Stimulated activated CD8-positive, alpha-beta memory T cell treated with anti-CD3 and anti-CD28 coated beads, Interleukin-2, amount 100 ng/mL, for 1 hour (primary cell): ENCODE data around the gene SLC44A5.

Experiments
- DNase-seq, 2 donors: peaks; one replicate each; pipeline ENCODE4 v3.0.0-alpha.2; 2020; ENCODE audit warnings: low read depth in 2 of 2

The SLC44A5 gene

GRCh38 chr1:75588779-75589475 is 22.0 kb downstream of the SLC44A5 start:
- no peak for DNase-seq

DNA sequence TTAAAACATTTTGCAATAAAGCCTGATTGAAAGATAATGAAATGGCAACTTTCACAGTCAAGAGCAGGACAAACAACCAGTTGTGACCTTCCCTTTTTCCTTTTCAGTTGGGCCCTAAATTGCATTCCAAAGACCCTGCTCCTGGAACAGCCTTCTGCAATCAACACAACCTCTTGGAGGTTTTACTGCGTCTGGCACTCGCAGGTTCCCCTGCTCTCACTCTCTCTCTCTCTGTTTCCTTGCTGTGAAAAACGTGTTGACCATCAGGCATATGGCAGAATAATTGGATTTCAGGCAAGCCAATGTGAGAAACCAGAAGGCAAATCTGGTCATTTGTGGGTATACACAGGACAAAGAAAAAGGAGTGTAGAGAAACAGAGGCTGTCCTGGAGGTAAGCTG is 23.2 kb downstream of the SLC44A5 start:
- DNase-seq = no peak

- no peak for DNase-seq
Observed at GRCh38 chr1:75583282-75583681, 27.6 kb downstream of the SLC44A5 start.

- no peak for DNase-seq
Observed at GRCh38 chr1:75582725-75583261, 28.1 kb downstream of the SLC44A5 start.

- no peak for DNase-seq
Observed at GRCh38 chr1:75579046-75579445, 31.9 kb downstream of the SLC44A5 start.

GRCh38 chr1:75575837-75576236 is 35.1 kb downstream of the SLC44A5 start:
- DNase-seq = no peak

- no peak for DNase-seq
Observed at GRCh38 chr1:75567191-75567590, 43.7 kb downstream of the SLC44A5 start.

DNA sequence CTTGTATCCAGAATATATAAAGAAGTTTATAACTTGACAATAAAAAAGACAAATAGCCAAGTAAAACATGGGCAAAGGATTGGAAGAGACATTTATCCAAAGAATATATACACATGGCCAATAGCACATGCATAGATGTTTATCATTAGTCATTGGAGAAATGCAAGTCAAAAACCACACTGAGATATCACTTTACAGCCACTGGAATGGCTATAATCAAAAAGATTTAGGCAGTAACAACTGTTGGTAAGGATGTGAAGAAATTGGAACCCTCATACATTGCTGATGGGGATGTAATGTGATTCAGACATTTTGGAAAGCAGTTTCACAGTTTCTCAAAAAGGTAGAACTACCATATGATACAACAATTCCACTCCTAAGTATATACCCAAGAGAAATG is 51.1 kb downstream of the SLC44A5 start:
- DNase-seq = no peak

DNA sequence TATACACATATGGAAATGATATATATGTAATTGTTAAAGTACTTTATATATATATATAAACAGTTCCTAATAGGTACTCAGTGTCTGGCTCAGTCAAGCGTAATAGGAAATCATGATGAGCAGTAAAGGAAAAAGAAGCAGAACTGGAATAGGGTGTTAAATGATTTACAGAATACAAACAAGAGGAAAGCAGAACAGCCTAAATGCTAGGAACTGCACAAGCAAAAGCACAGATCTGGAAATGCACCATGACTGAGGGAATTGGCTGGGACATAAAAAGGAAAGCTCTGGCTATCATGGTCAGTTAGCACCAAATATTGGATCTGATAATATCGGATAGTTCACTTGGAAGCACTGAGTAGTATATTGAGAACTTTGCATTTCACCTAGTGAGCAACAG is 51.8 kb downstream of the SLC44A5 start:
- DNase-seq = no peak

DNA sequence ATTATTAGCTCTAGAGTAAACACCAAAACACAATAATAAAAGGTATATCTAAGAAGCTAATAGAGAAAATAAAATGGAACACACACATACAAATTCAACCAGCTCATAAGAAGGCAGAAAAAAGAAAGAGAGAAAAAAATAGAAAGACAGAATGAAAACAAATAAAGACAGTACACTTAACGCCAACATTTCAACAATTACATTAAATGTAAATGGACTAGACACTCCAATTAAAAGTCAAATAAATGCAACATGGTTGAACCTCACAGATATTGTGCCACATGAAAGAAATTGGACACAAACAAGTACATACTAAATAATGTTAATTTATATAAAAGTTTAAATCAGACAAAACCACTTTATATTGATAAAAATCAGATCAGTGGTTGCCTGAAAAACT is 56.0 kb downstream of the SLC44A5 start:
- no peak for DNase-seq

DNA sequence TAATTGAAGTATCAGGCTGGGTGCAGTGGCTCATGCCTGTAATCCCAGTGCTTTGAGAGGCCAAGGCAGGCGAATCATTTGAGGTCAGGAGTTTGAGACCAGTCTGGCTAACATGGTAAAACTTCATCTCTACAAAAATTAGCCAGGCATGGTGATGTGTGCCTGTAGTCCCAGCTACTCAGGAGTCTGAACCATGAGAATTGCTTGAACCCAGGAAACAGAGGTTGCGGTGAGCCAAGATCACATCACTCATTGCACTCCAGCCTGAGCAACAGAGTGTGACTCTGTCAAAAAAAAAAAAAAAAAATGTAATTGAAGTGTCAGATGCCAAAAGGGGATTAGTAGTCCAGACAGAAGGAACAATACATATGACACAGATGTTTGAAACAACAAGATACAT is 56.7 kb downstream of the SLC44A5 start:
- DNase-seq = no peak

DNA sequence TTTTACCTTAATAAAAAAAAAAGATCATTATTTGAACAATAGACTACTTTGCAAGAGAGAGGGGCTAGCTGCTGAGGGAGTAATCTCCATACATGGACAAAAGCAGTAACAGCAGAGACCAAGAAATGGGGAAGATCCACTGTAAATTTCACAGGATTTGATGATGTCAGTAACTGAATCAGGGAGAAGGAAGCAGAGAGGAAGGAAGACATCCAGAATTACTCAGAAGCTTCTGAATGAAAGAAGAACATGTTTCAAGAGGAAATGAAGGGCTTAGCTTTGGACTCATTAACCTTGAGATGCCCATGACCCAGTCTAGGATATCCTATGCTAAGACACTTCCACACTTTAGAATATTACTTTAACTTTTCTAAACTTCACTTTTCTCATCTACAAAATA is 60.4 kb downstream of the SLC44A5 start:
- no peak for DNase-seq

- DNase-seq = no peak
Observed at GRCh38 chr1:75548721-75549480, 62.0 kb downstream of the SLC44A5 start.

DNA sequence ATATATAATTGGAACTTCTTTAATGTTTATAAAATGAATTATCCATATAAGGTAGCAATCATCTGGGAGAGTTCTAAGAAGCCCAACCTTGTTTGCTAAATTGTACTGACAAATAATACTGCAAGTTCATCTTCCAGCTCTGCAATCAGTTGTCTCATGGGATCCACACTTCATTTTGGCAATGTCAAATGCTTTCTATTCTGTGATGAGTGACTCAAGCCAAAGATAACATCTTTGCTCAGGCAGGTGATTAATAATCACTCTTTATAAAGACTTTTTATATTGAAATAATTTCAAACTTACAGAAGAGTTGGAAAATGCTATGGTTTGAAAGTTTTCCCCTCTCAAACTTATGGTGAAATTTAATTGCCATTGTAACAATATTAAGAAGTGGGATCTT is 67.2 kb downstream of the SLC44A5 start:
- no peak for DNase-seq

- no peak for DNase-seq
Observed at GRCh38 chr1:75542818-75543570, 67.9 kb downstream of the SLC44A5 start.

DNA sequence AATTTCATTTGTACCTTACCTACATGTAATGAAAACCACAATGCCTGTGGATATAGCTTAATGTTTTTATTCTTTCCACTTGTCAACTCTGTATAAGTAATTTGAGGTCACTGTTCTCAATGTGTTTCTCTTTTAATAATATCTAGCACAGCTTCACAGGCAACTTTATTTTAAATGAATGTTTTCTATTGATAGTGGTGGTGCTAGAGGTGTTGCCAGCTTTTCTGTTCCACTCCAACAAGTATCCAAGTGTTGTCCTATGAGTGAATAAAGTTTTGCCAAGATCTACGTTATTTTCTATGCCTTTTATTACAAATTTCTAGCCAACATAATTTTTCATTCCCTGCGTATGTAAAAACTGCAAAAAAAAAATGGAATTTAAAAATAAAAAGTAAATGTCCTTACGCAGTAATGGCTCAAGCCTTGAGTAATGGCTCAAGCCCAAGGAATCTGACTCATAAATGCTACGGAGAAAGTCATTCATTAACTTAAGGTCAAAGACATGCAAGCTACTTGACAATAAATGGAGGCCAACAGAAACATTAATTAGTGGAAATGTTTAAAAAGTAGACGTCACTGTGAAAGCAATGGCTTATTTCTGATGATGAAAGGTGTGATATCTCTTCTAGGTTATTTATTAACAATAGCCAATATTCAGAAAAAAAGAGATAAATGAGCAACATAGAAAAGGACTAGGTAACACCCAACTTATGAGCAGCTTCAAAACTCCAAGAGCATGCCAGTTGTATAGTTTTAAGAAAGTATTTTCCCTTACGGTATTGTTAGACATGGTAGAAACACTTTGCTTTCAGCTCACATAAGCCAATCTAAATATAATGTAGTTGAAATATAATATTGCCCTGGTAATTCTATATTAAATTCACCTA is 71.4 kb downstream of the SLC44A5 start:
- DNase-seq = no peak

DNA sequence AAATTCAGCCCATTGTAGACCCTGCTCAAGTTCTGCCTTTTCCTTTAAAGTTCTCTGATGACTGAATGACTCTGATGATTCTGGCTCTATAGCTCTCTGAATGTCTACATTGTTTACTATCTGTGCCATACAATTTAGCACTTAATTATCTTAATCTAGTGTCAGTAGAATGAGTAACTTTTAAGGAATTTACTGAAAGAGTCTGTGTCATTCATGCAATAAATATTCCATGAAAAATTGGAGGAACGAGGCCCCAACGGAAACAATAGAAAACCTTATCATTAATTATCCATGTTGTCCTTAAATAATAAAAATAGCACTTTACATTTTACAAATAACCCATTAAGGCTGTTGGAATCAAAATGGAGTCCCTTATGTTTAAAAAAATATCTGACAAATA is 77.8 kb downstream of the SLC44A5 start:
- no peak for DNase-seq

DNA sequence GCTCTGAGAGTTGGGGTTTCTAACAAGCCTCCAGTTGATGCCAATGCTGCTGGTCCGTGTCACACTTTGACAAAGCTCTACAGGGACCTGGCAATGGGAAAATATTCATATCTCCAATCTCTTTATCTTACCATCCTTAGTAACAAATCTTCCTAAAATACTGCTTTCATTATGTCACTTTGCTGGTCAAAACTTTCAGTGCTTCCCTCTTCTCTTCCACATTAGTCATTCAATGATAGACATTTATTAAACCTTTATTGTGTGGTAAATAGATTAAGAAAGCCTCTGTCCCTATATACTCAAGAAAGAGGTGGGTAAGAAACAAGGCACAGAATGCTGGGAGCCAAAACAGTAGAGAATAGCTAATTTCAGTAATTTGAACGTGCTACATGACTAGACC is 79.3 kb downstream of the SLC44A5 start:
- no peak for DNase-seq

GRCh38 chr1:75529488-75529887 is 81.4 kb downstream of the SLC44A5 start:
- DNase-seq = no peak

DNA sequence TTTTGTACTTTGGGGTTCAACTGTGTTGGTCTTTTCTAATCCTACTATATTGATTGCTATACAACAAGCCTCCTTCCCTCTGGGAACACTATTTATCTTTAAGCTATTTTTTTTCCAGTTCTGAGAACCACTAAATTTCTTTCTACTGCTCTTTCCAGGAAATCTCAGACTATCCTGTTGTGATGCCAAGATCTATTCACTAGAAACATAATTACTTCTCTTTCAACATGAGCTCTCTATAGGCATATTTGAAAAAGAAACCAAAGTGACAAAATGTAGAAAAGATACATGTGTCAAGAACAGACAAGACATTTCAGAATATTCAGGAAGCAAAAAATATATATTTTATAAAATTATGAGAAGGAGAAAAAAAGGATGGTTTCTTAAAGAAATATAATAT is 82.9 kb downstream of the SLC44A5 start:
- DNase-seq = no peak

DNA sequence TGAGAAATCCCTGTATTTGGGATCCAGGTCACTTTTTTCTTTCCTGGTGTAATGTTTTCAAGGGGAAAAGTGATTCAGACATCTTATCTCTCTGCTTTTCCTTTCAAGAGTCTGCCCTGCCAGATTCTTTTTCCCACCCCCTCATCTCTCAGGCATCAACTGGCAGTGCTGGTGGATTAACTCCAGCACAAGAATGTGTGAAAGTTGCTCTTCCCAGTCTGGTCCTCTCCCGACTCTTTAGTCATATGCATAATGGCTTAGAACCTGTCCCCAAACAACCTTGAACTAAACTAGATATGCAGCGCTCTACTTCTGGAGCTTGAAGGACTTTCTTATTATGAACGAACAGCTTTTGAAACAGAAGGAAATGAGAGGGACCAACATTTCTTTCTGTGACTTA is 88.5 kb downstream of the SLC44A5 start:
- no peak for DNase-seq

- no peak for DNase-seq
Observed at GRCh38 chr1:75521658-75522057, 89.3 kb downstream of the SLC44A5 start.
